Activated naive CD4-positive, alpha-beta T cell treated with anti-CD3 and anti-CD28 coated beads, Interleukin-2, amount 50 U/mL, for 72 hours (primary cell): ENCODE results near the gene DLG1. TPM values are rescaled to one million over a fixed set of nuclear protein-coding genes. Genes with fewer than 3 reads are reported as not detected.
"Not testable (repeated sequence)": the region's sequence is repeated elsewhere in the genome, so short reads cannot be mapped to it uniquely, and the experiment has no call there.

Experiments
- ATAC-seq, 2 donors: fragments of 150-1000 bp; cut with Tn5 transposase; 2 replicates each; pipeline ENCODE4 v1.10.0; 2021; ENCODE audit warnings: mild to moderate bottlenecking in 2 of 2, moderate library complexity in 2 of 2
- DNase-seq, 2 donors: peaks; one replicate each; pipeline ENCODE4 v3.0.0; 2021 to 2022; ENCODE audit warnings: low spot score in 2 of 2
- H3K27ac Mint-ChIP-seq, 2 donors: one replicate each; pipeline ENCODE4 v1.8.0; 2022; ENCODE audit warnings: mild to moderate bottlenecking in 2 of 2, mixed read lengths in 2 of 2
- H3K36me3 Mint-ChIP-seq, 2 donors: one replicate each; pipeline ENCODE4 v1.8.0; 2022; ENCODE audit warnings: mixed read lengths in 2 of 2
- H3K9me3 Mint-ChIP-seq, 2 donors: one replicate each; pipeline ENCODE4 v1.8.0; 2022; ENCODE audit warnings: mixed read lengths in 2 of 2
- total RNA-seq, 2 donors: library from RNA; stranded (reverse); gene quantifications; one replicate each; pipeline ENCODE4 v1.2.3, GENCODE V29; 2022

Gene DLG1
- total RNA-seq, 2 donors from 2014 or later: 76.3 to 119 TPM

DNA sequence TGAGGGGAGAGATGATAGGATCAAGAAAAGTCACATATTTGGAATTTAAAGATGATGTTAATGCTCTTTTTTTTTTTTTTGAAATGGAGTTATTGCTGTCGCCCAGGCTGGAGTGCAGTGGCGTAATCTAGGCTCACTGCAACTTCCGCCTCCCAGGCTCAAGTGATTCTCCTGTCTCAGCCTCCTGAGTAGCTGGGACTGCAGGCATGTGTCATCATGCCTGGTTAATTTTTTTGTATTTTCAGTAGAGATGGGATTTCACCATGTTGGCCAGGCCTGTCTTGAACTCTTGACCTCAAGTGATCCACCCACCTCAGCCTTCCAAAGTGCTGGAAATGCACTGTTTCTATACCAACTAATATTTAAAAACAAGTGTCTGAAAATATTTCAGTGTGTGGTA is 104.7 kb downstream of the DLG1 start:
- H3K36me3 Mint-ChIP-seq, DNase-seq, ATAC-seq, H3K9me3 Mint-ChIP-seq, H3K27ac Mint-ChIP-seq: not testable (repeated sequence)

DNA sequence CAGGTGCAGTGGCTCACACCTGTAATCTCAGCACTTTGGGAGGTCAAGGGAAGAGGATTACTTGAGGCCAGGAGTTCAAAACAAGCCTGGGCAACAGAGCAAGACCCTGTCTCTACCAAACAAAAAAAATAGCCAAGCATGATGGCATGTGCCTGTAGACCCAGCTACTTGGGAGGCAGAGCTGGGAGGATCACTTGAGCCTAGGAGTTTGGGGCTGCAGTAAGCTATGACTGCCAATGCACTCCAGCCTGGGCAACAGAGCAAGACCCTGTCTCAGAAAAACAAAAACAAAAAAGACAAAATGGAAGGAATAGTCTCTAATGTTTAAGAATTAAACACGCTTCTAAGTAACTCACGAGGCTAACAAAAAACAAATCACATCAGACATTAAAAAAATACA is 106.5 kb downstream of the DLG1 start:
- no peaks in the 10 kb centered on the region for H3K36me3 Mint-ChIP-seq

DNA sequence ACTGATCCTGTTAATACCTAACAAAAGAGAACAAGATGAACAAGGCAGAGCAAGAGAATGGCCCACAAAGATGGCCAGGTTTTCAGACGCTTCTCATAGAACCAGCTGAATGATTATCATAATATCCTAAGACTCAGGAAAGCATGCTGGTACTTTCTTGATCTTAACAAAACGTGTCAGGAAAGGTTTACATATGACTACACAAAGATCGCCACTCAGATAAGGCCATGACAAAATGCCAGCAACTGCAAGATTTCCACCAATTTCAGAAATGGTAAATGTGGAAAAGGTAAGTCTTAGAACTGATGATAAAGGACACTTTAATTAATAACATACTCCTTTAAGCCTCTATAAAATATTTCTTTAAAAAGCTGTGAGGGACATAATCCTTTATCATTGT is 108.8 kb downstream of the DLG1 start:
- H3K27ac Mint-ChIP-seq: peak overlapping the region; percentile 32 to 57
- DNase-seq (no peak), ATAC-seq (peak in 1 of 2 donors; percentile 40)
- no peaks in the 10 kb centered on the region for H3K9me3 Mint-ChIP-seq
- no peaks in the 10 kb centered on the region for H3K36me3 Mint-ChIP-seq

More for the DNA sequence above, 106.5 kb downstream of the DLG1 start:
- no peak for ATAC-seq
- DNase-seq: no peak
- Mint-ChIP-seq H3K27ac (no peak overlapping the region), H3K9me3 (no peaks in the 10 kb centered on the region)

DNA sequence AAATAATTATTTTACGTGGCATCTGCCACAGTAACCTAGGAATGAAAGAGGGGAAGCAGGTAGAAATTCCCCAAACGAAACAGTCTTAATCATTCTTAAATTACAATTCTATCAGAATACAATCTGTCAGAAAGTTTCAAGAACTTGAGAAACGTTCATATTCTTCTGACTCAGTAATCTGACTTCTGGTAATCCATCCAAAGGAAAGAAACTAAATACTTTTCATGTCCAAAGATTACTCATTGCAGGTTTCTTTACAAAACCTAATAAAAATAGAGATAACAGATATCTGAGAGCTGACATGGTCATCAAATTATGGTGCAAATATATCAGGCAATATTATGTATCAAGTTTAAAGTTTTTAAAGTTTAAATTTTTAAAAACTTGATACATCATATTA is 109.4 kb downstream of the DLG1 start:
- H3K27ac Mint-ChIP-seq: peak overlapping the region; percentile 32 to 57
- ATAC-seq: no peak
- no peaks in the 10 kb centered on the region for H3K9me3 Mint-ChIP-seq
- H3K36me3 Mint-ChIP-seq: no peaks in the 10 kb centered on the region
- DNase-seq: no peak

GRCh38 chr3:197186887-197187588 is 111.4 kb downstream of the DLG1 start:
- no peaks in the 10 kb centered on the region for H3K9me3 Mint-ChIP-seq
- DNase-seq (no peak), ATAC-seq (peak; percentile 77 to 87)
- H3K36me3 Mint-ChIP-seq: no peaks in the 10 kb centered on the region
- no peak overlapping the region for H3K27ac Mint-ChIP-seq

DNA sequence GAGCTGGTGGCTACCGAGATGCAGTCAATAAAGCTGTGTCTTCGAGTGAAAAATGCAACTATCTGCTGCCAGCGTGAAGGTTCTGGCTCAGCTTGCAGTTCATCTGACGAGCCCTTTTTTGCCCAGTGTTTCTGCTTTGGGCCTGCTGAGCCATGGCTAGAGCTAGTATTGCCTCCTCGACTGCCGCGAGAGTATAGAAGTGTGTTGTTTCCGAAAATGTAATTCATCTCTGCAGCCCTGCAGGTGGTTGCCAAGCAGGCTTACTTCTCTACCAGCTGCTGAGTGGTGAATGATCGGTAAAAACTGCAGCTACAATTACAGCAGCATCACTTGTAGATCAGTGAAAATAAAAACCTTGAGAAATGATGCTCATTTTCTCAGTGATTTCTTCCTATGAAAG is 114.8 kb downstream of the DLG1 start:
- Mint-ChIP-seq H3K27ac (no peak overlapping the region), H3K9me3 (no peaks in the 10 kb centered on the region), H3K36me3 (no peaks in the 10 kb centered on the region)
- ATAC-seq: no peak
- no peak for DNase-seq

DNA sequence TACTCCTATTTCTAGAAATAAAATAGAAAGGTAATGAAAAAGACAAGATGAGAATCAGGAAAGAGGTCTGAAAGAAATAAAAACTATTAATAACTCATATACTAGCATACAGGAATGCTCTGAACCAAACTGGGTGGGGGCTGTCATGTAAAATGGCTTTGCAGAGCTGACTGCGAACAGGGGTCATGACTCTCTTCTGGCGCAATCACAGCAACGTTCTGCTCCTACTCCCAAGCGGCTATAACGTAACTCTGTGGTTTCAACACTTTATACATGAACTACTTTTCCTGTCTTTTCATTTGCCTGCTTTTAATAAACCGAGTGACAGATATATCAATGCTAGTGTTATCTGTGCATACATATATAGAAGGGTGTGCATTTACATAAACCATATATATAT is 116.7 kb downstream of the DLG1 start:
- H3K27ac Mint-ChIP-seq: no peak overlapping the region
- H3K36me3 Mint-ChIP-seq: no peaks in the 10 kb centered on the region
- H3K9me3 Mint-ChIP-seq: no peaks in the 10 kb centered on the region
- no peak for DNase-seq
- no peak for ATAC-seq

DNA sequence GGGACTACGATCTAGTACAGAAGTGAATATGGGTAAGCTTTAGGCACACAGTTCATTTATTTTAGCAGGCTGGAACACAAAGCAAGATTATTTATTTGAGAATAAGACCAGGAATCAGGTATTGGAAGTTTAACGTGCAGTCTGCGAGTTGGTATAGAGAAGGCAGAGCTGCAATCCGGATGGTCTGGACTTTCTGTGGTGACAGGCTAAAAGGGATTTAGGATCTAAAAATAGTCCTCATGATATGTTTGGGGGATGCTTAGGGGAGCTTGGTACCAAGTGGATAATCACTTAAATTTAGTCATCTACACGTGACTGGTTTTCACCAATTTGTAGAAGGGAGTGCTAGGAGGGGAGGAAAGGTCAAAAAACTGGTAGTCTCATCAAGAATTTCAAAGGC is 119.4 kb downstream of the DLG1 start:
- no peaks in the 10 kb centered on the region for H3K9me3 Mint-ChIP-seq
- ATAC-seq (no peak), DNase-seq (no peak)
- no peak overlapping the region for H3K27ac Mint-ChIP-seq
- H3K36me3 Mint-ChIP-seq: no peaks in the 10 kb centered on the region

GRCh38 chr3:197175503-197175902 is 122.9 kb downstream of the DLG1 start:
- DNase-seq (no peak), ATAC-seq (no peak)
- no peak overlapping the region for H3K27ac Mint-ChIP-seq
- no peaks in the 10 kb centered on the region for H3K9me3 Mint-ChIP-seq
- no peaks in the 10 kb centered on the region for H3K36me3 Mint-ChIP-seq

DNA sequence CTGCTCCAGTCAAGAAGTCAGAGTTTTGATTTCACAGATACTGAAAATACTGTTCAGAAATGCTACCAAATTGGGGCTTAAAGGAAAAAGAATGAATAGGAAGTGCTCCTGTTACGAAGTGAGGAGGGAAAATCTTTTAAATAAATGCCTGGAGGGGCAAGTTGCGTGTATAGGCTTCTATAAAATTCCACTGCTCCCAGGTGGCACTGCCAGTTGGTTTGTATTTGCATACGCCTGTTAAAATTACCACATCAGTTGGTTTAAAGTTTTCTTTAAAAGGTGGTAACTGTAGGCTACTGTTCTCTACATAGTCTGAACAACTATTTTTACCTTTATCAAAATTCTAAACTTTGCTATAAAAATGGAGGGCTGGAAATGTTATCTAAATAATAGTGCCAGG is 123.5 kb downstream of the DLG1 start:
- ATAC-seq: no peak
- no peaks in the 10 kb centered on the region for H3K9me3 Mint-ChIP-seq
- no peak overlapping the region for H3K27ac Mint-ChIP-seq
- DNase-seq: no peak
- H3K36me3 Mint-ChIP-seq: no peaks in the 10 kb centered on the region

DNA sequence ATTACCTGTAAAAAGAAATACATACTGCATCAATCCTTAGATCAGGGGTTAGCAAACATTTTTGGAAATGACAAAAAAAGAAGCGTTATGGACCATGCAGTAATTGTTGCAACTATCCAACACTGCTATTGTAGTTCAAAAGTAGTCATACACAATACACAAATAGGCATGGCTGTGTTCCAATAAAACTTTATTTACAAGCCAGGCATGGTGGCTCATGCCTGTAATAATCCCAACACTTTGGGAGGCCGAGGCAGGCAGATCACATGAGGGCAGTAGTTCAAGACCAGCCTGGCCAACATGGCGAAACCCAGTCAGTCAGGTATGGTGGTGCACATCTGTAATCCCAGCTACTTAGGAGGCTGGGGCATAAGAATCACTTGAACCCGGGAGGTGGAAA is 124.8 kb downstream of the DLG1 start:
- ATAC-seq (no peak), DNase-seq (no peak)
- Mint-ChIP-seq H3K27ac (no peak overlapping the region), H3K9me3 (no peaks in the 10 kb centered on the region), H3K36me3 (no peaks in the 10 kb centered on the region)

GRCh38 chr3:197171481-197172067 is 126.8 kb downstream of the DLG1 start:
- Mint-ChIP-seq H3K27ac (no peak overlapping the region), H3K9me3 (no peaks in the 10 kb centered on the region), H3K36me3 (no peaks in the 10 kb centered on the region)
- ATAC-seq (no peak), DNase-seq (no peak)

GRCh38 chr3:197169028-197169427 is 129.4 kb downstream of the DLG1 start:
- Mint-ChIP-seq H3K36me3 (peaks cover 0 to 12% of the 10 kb centered on the region in 2 donors), H3K9me3 (no peaks in the 10 kb centered on the region), H3K27ac (no peak overlapping the region)
- no peak for ATAC-seq
- DNase-seq: no peak

DNA sequence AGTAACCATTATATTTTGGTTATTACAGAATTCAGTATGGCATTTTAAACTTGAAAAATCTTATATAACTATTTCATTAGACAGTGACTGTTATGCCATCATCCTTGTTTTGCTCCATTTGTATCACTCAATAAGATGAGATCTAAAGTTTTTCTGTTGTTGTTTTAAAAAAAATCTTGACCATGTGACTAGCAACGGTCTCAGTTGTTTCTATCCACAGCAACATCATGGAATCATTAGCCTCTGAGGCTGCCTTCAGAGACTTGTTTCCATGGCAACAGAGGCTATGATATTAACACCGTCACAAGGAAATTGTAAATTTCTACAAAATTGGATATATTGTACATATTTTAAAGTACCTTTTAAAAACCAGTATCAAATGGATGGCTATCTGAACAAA is 129.8 kb downstream of the DLG1 start:
- no peaks in the 10 kb centered on the region for H3K9me3 Mint-ChIP-seq
- H3K27ac Mint-ChIP-seq: no peak overlapping the region
- no peak for ATAC-seq
- DNase-seq: no peak
- peaks cover 0 to 13% of the 10 kb centered on the region in 2 donors for H3K36me3 Mint-ChIP-seq

DNA sequence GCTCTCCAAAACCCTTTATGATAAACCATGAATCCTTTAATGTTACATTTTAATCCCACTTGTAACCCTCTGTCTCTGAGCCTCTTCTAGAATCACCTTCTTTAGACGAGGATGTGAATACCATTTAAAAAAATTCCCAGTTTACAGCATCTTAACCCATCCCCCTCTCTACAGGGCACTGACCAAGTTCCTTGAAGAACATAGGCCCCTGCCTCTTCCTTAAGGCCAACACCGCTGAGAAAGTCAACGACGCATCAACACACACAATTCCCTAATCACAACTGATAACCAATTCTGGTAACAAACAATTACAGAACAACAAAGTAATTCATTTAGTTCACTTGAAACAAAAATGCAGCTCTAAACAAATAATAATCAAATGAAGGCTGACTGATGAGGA is 130.3 kb downstream of the DLG1 start:
- H3K36me3 Mint-ChIP-seq: peaks cover 2 to 17% of the 10 kb centered on the region in 2 donors
- H3K9me3 Mint-ChIP-seq: no peaks in the 10 kb centered on the region
- no peak overlapping the region for H3K27ac Mint-ChIP-seq
- DNase-seq (no peak), ATAC-seq (no peak)

DNA sequence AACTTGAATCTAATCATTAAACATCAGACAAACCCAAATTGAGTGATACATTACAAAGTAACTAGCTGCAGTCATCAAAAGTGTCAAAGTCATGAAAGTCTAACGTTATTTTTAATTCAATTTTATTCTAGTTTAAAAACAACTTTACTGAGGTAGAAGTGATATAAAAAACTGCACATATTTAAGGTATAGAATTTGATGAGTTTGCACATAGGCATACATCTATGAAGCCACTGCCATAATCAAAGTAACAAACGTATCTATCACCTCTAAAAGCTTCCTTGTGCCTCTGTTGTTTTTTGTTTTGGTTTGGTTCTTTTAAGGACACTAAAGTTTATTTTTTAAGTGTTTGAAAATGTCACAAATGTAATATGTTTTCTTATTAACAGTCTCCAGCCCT is 130.9 kb downstream of the DLG1 start:
- Mint-ChIP-seq H3K9me3 (no peaks in the 10 kb centered on the region), H3K36me3 (peaks cover 4 to 19% of the 10 kb centered on the region in 2 donors), H3K27ac (no peak overlapping the region)
- ATAC-seq (no peak), DNase-seq (no peak)

DNA sequence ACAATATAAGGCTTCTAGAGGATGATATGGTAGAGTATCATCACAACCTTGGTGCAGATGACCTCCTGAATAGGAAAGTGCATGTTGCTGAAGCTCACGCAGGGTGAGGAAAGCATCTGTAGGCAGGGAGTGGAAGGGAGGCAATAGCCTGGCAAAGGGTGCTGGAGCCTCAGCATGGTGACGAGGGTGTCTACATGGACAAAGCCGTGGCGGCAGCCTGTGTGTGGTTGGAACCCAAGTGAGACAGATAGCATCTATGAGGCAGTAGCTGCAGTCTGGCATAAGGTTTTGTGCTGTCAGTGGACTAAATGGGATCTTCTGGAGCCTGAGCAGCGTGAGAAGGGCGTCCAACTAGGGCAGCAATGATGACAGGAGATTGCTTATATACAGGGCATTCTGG is 132.5 kb downstream of the DLG1 start:
- H3K9me3 Mint-ChIP-seq: no peaks in the 10 kb centered on the region
- peak overlapping the region in 1 of 2 donors; percentile 3 for H3K27ac Mint-ChIP-seq
- ATAC-seq (no peak), DNase-seq (no peak)
- peaks cover 4 to 19% of the 10 kb centered on the region in 2 donors for H3K36me3 Mint-ChIP-seq

DNA sequence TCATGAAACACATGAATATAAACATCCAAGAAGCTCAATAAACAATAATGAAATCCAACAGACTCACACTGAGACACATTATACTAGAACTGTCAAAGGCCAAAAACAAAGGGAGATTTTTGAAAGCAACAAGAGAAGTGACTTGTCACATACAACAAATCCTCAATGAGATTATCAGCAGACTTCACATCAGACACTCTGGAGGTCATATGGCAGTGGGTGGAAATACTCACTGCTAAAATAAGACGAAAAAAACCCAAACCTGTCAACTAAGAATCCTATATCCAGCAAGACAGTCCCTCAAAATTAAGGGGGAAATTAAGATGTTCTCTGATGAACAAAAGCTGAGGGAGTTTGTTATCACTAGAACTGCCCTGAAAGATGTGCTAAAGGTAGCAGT is 143.4 kb downstream of the DLG1 start:
- DNase-seq (no peak), ATAC-seq (no peak)
- peaks cover 43 to 46% of the 10 kb centered on the region in 2 donors for H3K36me3 Mint-ChIP-seq
- no peak overlapping the region for H3K27ac Mint-ChIP-seq
- peaks cover 27 to 32% of the 10 kb centered on the region in 2 donors for H3K9me3 Mint-ChIP-seq
